K562 (cell line): ENCODE measurements around the gene MVD.

Source experiments
- ADNP ChIP-seq: fragments of 200-800 bp; sonication (Bioruptor generic); IDR thresholded peaks from 2 replicates; pipeline ENCODE4 v1.6.1; 2016; ENCODE audit warnings: missing genetic modification characterization, missing compliant biosample characterization
- CTCF ChIP-seq, 3 experiments: IDR thresholded peaks in 2 of 3; conservative IDR thresholded peaks in 1 of 3; 2 replicates each; pipeline ENCODE4 v1.5.1; 2011 to 2012; ENCODE audit warnings: low read length in 3 of 3, mild to moderate bottlenecking in 3 of 3, control low read depth in 2 of 3, improper control_type of control experiment in 1 of 3, inconsistent platforms in 1 of 3, low read depth in 1 of 3, mixed read lengths in 1 of 3, moderate library complexity in 1 of 3; ENCODE audit not compliant: insufficient read depth in 2 of 3
- NFYB ChIP-seq: IDR thresholded peaks from 2 replicates; pipeline ENCODE4 v1.6.1; 2011; ENCODE audit warnings: mild to moderate bottlenecking, moderate library complexity; ENCODE audit not compliant: insufficient read length; ENCODE audit errors: extremely low read depth
- NKRF ChIP-seq: fragments of 450-650 bp; IDR thresholded peaks from 2 replicates; pipeline ENCODE4 v1.6.1; 2016; ENCODE audit warnings: borderline replicate concordance
- SIRT6 ChIP-seq: IDR thresholded peaks from one replicate; pipeline ENCODE4 v1.6.1; 2012; ENCODE audit warnings: low read depth, mild to moderate bottlenecking, control low read depth, inconsistent platforms, low read length, moderate library complexity
- SMARCE1 ChIP-seq: fragments of 450-650 bp; IDR thresholded peaks from 2 replicates; pipeline ENCODE4 v1.7.1; 2016; ENCODE audit warnings: mild to moderate bottlenecking
- ZC3H8 ChIP-seq: fragments of 450-650 bp; IDR thresholded peaks from 2 replicates; pipeline ENCODE4 v1.6.1; 2017
- ZNF133 ChIP-seq: fragments of 250-450 bp; sonication (Bioruptor Pico); IDR thresholded peaks from 2 replicates; pipeline ENCODE4 v1.4.0; 2020; ENCODE audit warnings: mild to moderate bottlenecking
- ZNF668 ChIP-seq: fragments of 250-450 bp; sonication (Bioruptor Pico); IDR thresholded peaks from 2 replicates; pipeline ENCODE4 v1.8.0; 2022; ENCODE audit warnings: mild to moderate bottlenecking, inconsistent platforms
- TF ChIP-seq, protein P1 (sequence below): sonication (generic); formaldehyde crosslinking; IDR thresholded peaks from 2 replicates; pipeline ENCODE4 v1.8.0; 2022; ENCODE audit warnings: mild to moderate bottlenecking, missing genetic modification reagents
- TF ChIP-seq, protein P2 (sequence below): fragments of 450-650 bp; IDR thresholded peaks from 2 replicates; pipeline ENCODE4 v1.6.1; 2016; ENCODE audit warnings: mild to moderate bottlenecking
- TF ChIP-seq, protein P3 (sequence below), 2 experiments: fragments of 450-650 bp; formaldehyde crosslinking in 1 of 2; IDR thresholded peaks; 2 replicates each; pipeline versions ENCODE4 v1.4.0 to v1.6.1; 2014 to 2020; ENCODE audit warnings: mild to moderate bottlenecking in 2 of 2, borderline replicate concordance in 1 of 2, low read depth in 1 of 2

DNA sequence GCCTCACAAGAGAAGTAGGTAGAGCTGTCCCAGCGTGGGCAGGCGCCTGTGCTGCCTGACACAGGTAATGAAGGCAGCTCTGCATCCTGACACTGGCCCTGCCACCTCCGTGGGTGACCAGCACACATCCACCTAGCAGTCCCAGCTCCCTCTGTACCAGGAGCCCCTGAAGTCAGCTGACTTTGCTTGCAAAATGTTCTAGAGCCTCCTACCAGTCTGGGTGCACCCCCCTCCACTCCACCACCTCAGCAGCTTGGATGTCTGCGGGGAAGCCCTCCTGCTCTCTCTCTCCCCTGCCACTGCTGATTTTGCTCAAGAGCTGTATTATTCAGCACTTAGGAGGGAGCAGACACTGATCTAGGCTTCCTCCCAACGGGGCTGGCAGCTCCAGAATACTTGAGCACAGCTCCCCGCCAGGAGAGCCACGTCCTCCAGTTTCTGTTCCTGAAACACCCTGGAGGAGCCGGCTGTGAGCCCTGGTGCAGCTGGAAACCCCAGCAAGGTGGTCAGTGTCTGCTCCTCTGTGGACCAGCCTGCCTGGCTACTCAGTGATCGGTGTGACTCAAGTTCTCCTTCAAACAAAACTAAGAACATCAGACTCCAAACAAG is 42.3 kb upstream of the MVD start:
- TF ChIP-seq SMARCE1 (no peak), ZC3H8 (no peak), NKRF (no peak), CTCF (IDR thresholded peaks at IDR 0.05 in 2 of 3, conservative IDR thresholded peaks at IDR 0.05 in 1 of 3; ENCODE audit: insufficient read depth in 2 of 3, low read depth in 1 of 3, low read length in 3 of 3) (no peak; a peak in 1 of 6 replicates), ZNF668 (no peak), ZNF133 (CRISPR knock-in tag) (no peak), SIRT6 (no peak), NFYB (no peak), ADNP (tag) (no peak)
- TF ChIP-seq, protein P1, sequence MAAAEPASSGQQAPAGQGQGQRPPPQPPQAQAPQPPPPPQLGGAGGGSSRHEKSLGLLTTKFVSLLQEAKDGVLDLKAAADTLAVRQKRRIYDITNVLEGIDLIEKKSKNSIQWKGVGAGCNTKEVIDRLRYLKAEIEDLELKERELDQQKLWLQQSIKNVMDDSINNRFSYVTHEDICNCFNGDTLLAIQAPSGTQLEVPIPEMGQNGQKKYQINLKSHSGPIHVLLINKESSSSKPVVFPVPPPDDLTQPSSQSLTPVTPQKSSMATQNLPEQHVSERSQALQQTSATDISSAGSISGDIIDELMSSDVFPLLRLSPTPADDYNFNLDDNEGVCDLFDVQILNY (CRISPR knock-in tag): no peak
- TF ChIP-seq, protein P2, sequence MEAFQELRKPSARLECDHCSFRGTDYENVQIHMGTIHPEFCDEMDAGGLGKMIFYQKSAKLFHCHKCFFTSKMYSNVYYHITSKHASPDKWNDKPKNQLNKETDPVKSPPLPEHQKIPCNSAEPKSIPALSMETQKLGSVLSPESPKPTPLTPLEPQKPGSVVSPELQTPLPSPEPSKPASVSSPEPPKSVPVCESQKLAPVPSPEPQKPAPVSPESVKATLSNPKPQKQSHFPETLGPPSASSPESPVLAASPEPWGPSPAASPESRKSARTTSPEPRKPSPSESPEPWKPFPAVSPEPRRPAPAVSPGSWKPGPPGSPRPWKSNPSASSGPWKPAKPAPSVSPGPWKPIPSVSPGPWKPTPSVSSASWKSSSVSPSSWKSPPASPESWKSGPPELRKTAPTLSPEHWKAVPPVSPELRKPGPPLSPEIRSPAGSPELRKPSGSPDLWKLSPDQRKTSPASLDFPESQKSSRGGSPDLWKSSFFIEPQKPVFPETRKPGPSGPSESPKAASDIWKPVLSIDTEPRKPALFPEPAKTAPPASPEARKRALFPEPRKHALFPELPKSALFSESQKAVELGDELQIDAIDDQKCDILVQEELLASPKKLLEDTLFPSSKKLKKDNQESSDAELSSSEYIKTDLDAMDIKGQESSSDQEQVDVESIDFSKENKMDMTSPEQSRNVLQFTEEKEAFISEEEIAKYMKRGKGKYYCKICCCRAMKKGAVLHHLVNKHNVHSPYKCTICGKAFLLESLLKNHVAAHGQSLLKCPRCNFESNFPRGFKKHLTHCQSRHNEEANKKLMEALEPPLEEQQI: no peak
- TF ChIP-seq, protein P3, sequence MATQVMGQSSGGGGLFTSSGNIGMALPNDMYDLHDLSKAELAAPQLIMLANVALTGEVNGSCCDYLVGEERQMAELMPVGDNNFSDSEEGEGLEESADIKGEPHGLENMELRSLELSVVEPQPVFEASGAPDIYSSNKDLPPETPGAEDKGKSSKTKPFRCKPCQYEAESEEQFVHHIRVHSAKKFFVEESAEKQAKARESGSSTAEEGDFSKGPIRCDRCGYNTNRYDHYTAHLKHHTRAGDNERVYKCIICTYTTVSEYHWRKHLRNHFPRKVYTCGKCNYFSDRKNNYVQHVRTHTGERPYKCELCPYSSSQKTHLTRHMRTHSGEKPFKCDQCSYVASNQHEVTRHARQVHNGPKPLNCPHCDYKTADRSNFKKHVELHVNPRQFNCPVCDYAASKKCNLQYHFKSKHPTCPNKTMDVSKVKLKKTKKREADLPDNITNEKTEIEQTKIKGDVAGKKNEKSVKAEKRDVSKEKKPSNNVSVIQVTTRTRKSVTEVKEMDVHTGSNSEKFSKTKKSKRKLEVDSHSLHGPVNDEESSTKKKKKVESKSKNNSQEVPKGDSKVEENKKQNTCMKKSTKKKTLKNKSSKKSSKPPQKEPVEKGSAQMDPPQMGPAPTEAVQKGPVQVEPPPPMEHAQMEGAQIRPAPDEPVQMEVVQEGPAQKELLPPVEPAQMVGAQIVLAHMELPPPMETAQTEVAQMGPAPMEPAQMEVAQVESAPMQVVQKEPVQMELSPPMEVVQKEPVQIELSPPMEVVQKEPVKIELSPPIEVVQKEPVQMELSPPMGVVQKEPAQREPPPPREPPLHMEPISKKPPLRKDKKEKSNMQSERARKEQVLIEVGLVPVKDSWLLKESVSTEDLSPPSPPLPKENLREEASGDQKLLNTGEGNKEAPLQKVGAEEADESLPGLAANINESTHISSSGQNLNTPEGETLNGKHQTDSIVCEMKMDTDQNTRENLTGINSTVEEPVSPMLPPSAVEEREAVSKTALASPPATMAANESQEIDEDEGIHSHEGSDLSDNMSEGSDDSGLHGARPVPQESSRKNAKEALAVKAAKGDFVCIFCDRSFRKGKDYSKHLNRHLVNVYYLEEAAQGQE (IDR thresholded peaks at IDR 0.05; ENCODE audit: borderline replicate concordance): no peak
- TF ChIP-seq, protein P3 (CRISPR knock-in tag; IDR thresholded peaks at IDR 0.05; ENCODE audit: low read depth): no peak
